Kidney (tissue), 14 donors: ENCODE results near the gene NFX1. TPM values are rescaled to one million over a fixed set of nuclear protein-coding genes. Genes with fewer than 3 reads are reported as not detected.

Source experiments
- DNase-seq, 5 donors: peaks; one replicate each; pipeline ENCODE4 v3.0.0-alpha.2; 2013 to 2020
- FAIRE-seq: peaks from 2 replicates; lab custom pipeline; 2012; peaks lifted over from hg19 to GRCh38; lab: Jason Lieb, UNC
- H3K27ac ChIP-seq, 2 donors: one replicate each; pipeline ENCODE4 v1.7.0; 2013; ENCODE audit warnings: low read depth in 2 of 2, low read length in 2 of 2, inconsistent platforms in 1 of 2
- H3K27me3 ChIP-seq: one replicate; pipeline ENCODE4 v1.7.1; 2013; ENCODE audit warnings: low read length, inconsistent platforms; ENCODE audit not compliant: control insufficient read depth, insufficient read depth
- H3K36me3 ChIP-seq, 3 donors: one replicate each; pipeline versions ENCODE4 v1.7.0 to v1.7.1; 2013; ENCODE audit warnings: low read length in 3 of 3, control low read depth in 1 of 3, inconsistent platforms in 1 of 3; ENCODE audit not compliant: insufficient read depth in 3 of 3, control insufficient read depth in 2 of 3
- H3K4me1 ChIP-seq, 3 donors: one replicate each; pipeline versions ENCODE4 v1.7.0 to v1.7.1; 2013; ENCODE audit warnings: low read length in 3 of 3, inconsistent platforms in 1 of 3, low read depth in 1 of 3; ENCODE audit not compliant: control insufficient read depth in 2 of 3, insufficient read depth in 2 of 3
- H3K4me3 ChIP-seq, 3 donors: one replicate each; pipeline versions ENCODE4 v1.7.0 to v1.8.1; 2013; ENCODE audit warnings: low read length in 3 of 3, control low read depth in 1 of 3, inconsistent platforms in 1 of 3
- H3K9ac ChIP-seq, 3 donors: one replicate each; pipeline versions ENCODE4 v1.7.0 to v1.7.1; 2013; ENCODE audit warnings: low read length in 3 of 3, control low read depth in 1 of 3, inconsistent platforms in 1 of 3
- H3K9me3 ChIP-seq, 3 donors: one replicate each; pipeline versions ENCODE4 v1.7.0 to v1.7.1; 2013; ENCODE audit warnings: low read length in 3 of 3, control low read depth in 1 of 3, inconsistent platforms in 1 of 3; ENCODE audit not compliant: control insufficient read depth in 2 of 3, insufficient read depth in 1 of 3
- CTCF ChIP-seq: IDR thresholded peaks from 3 replicates; pipeline ENCODE4 v1.5.1; 2012; ENCODE audit warnings: mild to moderate bottlenecking, moderate library complexity, borderline replicate concordance; ENCODE audit not compliant: insufficient read depth; ENCODE audit errors: extremely low read depth
- intact Hi-C: fragments of 100-400 bp; cut with DNase I; formaldehyde crosslinking; loops from one replicate; pipeline ENCODE4 v1.11.1; 2022
- polyA plus RNA-seq: library from polyadenylated mRNA; stranded (reverse); fragments of 350-450 nt; fragmentation: Illumina TruSeq; extraction: RNeasy Lipid Tissue Mini Kit (QIAGEN cat#74804); gene quantifications from one replicate; pipeline ENCODE4 v1.2.3, GENCODE V29; 2014; ENCODE audit warnings: low read depth, low replicate concordance; ENCODE audit not compliant: insufficient read depth
- total RNA-seq: library from RNA; stranded (reverse); fragmentation: NEBNext Ultra II Directional; extraction: Animal tissue kit (Norgen Biotek cat#: 25700); gene quantifications from one replicate; pipeline ENCODE4 v1.2.1, GENCODE V29; 2021
- donor health status: control.
- donor health status: control.
- donor health status: control.
- donor health status: control.
- donor health status: control.
- donor health status: DM: yes; HTN: yes; CAD: no.
- donor health status: Normal renal cell carcinoma (clear cell type).

The NFX1 gene
- total and polyA plus RNA-seq, 2 donors from 2014 or later = 12.2 to 46.3 TPM

GRCh38 chr9:33419708-33420303, 129.5 kb downstream of the NFX1 start:
- H3K4me3 ChIP-seq = no peak overlapping the region
- intact Hi-C loops = no loop called here
- H3K9ac ChIP-seq = no peak overlapping the region
- no peaks in the 10 kb centered on the region for H3K9me3 ChIP-seq
- H3K27ac ChIP-seq = no peak overlapping the region
- peaks cover 0 to 8% (median 0%) of the 10 kb centered on the region in 3 donors for H3K4me1 ChIP-seq
- no peak for DNase-seq
- H3K27me3 ChIP-seq = no peaks in the 10 kb centered on the region
- no peak for TF ChIP-seq CTCF
- no peak for FAIRE-seq
- no peaks in the 10 kb centered on the region for H3K36me3 ChIP-seq

Other genes starting within 250 kb of the NFX1 start
- gene SMU1, start 213.8 kb upstream of the NFX1 start, total RNA-seq = 22.0 TPM
- gene SMU1, start 213.8 kb upstream of the NFX1 start, polyA plus RNA-seq = 12.8 TPM
- gene B4GALT1, start 123.2 kb upstream of the NFX1 start, total RNA-seq = 163 TPM
- gene B4GALT1, start 123.2 kb upstream of the NFX1 start, polyA plus RNA-seq = 33.0 TPM
- not detected for gene SPINK4, start 50.3 kb upstream of the NFX1 start, total RNA-seq
- not detected for gene SPINK4, start 50.3 kb upstream of the NFX1 start, polyA plus RNA-seq
- 134 TPM for gene BAG1, start 25.8 kb upstream of the NFX1 start, total RNA-seq
- 268 TPM for gene BAG1, start 25.8 kb upstream of the NFX1 start, polyA plus RNA-seq
- 65.2 TPM for gene CHMP5, start 25.5 kb upstream of the NFX1 start, total RNA-seq
- 100 TPM for gene CHMP5, start 25.5 kb upstream of the NFX1 start, polyA plus RNA-seq
- gene AQP7, start 112.1 kb downstream of the NFX1 start, total RNA-seq = 11.9 TPM
- 45.3 TPM for gene AQP7, start 112.1 kb downstream of the NFX1 start, polyA plus RNA-seq
- gene AQP3, start 157.1 kb downstream of the NFX1 start, total RNA-seq = 135 TPM
- 401 TPM for gene AQP3, start 157.1 kb downstream of the NFX1 start, polyA plus RNA-seq
- gene NOL6, start 183.4 kb downstream of the NFX1 start, total RNA-seq = 32.8 TPM
- 10.8 TPM for gene NOL6, start 183.4 kb downstream of the NFX1 start, polyA plus RNA-seq
- 0.72 TPM for gene ANKRD18B, start 233.7 kb downstream of the NFX1 start, total RNA-seq
- gene ANKRD18B, start 233.7 kb downstream of the NFX1 start, polyA plus RNA-seq = not detected